Glutamatergic neuron (in vitro differentiated cells): ENCODE measurements around the gene ZNF8. TPM values are rescaled to one million over a fixed set of nuclear protein-coding genes. Genes with fewer than 3 reads are reported as not detected.

ENCODE experiments used
- DNase-seq: peaks from one replicate; pipeline ENCODE4 v3.0.0; 2022
- H3K27ac Mint-ChIP-seq: one replicate; pipeline ENCODE4 v1.8.0; 2020; ENCODE audit warnings: mild to moderate bottlenecking, mixed read lengths, inconsistent platforms; ENCODE audit not compliant: unreplicated experiment
- H3K27me3 Mint-ChIP-seq: one replicate; pipeline ENCODE4 v1.8.0; 2020; ENCODE audit warnings: mild to moderate bottlenecking, moderate library complexity, mixed read lengths, inconsistent platforms; ENCODE audit not compliant: unreplicated experiment
- H3K36me3 Mint-ChIP-seq: one replicate; pipeline ENCODE4 v1.8.0; 2020; ENCODE audit warnings: mild to moderate bottlenecking, mixed read lengths, inconsistent platforms; ENCODE audit not compliant: unreplicated experiment
- H3K4me1 Mint-ChIP-seq: one replicate; pipeline ENCODE4 v1.8.0; 2020; ENCODE audit warnings: mild to moderate bottlenecking, low read depth, mixed read lengths, inconsistent platforms; ENCODE audit not compliant: unreplicated experiment
- H3K4me3 Mint-ChIP-seq: one replicate; pipeline ENCODE4 v1.8.0; 2020; ENCODE audit warnings: mild to moderate bottlenecking, mixed read lengths, inconsistent platforms; ENCODE audit not compliant: unreplicated experiment
- H3K9me3 Mint-ChIP-seq: one replicate; pipeline ENCODE4 v1.8.0; 2020; ENCODE audit warnings: mild to moderate bottlenecking, moderate library complexity, mixed read lengths, inconsistent platforms; ENCODE audit not compliant: unreplicated experiment
- total RNA-seq: library from RNA; stranded (reverse); fragmentation: NEBNext Ultra II Directional; extraction: Animal tissue kit (Norgen Biotek cat#: 25700); gene quantifications from one replicate; pipeline ENCODE4 v1.2.1, GENCODE V29; 2021; ENCODE audit not compliant: unreplicated experiment
- TF ChIP-seq, protein P1 (sequence below): fragments of 200-600 bp; sonication (generic); IDR thresholded peaks from one replicate; pipeline ENCODE4 v1.5.0; 2021; ENCODE audit not compliant: partially characterized antibody, unreplicated experiment

Gene ZNF8
- total RNA-seq, 1 donor from 2014 or later: 24.8 TPM

GRCh38 chr19:58277748-58278540 lies 811 bp upstream of the ZNF8 start:
- peaks cover 15% of the 10 kb centered on the region for H3K36me3 Mint-ChIP-seq
- H3K9me3 Mint-ChIP-seq: peaks cover 31% of the 10 kb centered on the region
- peak overlapping the region; percentile 98 for H3K4me3 Mint-ChIP-seq
- peaks cover 20% of the 10 kb centered on the region for H3K4me1 Mint-ChIP-seq
- H3K27me3 Mint-ChIP-seq: peaks cover 22% of the 10 kb centered on the region
- DNase-seq: no peak
- peak overlapping the region; percentile 91 for H3K27ac Mint-ChIP-seq
- TF ChIP-seq, protein P1, sequence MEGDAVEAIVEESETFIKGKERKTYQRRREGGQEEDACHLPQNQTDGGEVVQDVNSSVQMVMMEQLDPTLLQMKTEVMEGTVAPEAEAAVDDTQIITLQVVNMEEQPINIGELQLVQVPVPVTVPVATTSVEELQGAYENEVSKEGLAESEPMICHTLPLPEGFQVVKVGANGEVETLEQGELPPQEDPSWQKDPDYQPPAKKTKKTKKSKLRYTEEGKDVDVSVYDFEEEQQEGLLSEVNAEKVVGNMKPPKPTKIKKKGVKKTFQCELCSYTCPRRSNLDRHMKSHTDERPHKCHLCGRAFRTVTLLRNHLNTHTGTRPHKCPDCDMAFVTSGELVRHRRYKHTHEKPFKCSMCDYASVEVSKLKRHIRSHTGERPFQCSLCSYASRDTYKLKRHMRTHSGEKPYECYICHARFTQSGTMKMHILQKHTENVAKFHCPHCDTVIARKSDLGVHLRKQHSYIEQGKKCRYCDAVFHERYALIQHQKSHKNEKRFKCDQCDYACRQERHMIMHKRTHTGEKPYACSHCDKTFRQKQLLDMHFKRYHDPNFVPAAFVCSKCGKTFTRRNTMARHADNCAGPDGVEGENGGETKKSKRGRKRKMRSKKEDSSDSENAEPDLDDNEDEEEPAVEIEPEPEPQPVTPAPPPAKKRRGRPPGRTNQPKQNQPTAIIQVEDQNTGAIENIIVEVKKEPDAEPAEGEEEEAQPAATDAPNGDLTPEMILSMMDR: no peak

DNA sequence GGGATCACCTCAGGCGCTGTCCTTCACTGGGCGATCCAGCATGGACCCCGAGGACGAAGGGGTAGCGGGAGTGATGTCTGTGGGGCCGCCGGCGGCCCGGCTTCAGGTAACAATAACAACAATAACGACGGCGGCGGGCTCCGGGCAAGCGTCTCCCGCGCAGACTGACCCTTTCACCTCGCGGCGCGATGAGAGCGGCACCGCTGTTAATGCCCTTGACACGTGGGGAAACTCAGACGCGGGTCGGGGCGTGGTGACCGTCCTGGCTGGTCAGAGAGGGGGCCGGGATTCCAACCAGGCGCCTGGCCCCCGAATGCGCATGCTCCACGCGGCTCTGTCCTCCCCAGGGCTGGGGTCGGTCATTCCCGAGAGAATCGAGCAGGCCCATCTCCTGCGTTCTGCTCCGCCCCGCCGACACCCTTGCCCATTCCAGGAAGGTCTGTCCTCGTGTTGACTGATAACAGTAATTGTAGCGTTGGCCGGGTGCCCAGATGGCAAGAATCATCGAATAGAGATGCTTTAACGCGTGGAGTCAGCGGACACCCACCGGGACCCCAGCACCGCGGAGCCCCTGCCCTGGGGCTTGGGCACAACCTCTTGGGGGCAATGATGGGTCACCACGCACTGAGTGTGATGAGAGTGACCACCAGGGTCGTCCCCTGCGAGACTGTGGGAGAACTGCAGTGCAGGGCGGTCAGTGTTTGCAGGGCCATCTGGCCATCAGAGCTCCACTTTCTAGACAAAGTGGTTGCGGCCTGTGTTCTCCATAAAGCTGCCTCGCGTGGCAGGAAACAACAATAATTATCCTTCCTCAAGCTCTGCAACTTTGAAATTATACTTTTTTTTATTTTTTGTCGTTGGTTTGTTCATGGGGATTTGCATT lies 528 bp downstream of the ZNF8 start:
- Mint-ChIP-seq H3K27ac (peak overlapping the region; percentile 91), H3K36me3 (peaks cover 13% of the 10 kb centered on the region), H3K9me3 (peaks cover 33% of the 10 kb centered on the region), H3K4me1 (peaks cover 20% of the 10 kb centered on the region), H3K4me3 (peak overlapping the region; percentile 98), H3K27me3 (peaks cover 22% of the 10 kb centered on the region)
- TF ChIP-seq, protein P1: no peak
- DNase-seq: peak; percentile 94

- Mint-ChIP-seq H3K36me3 (peaks cover 6% of the 10 kb centered on the region), H3K27me3 (peaks cover 22% of the 10 kb centered on the region), H3K27ac (peak overlapping the region; percentile 91), H3K4me1 (peaks cover 20% of the 10 kb centered on the region), H3K4me3 (peak overlapping the region; percentile 98), H3K9me3 (peaks cover 33% of the 10 kb centered on the region)
- TF ChIP-seq, protein P1: no peak
- DNase-seq: no peak
Observed at GRCh38 chr19:58279925-58280316, 1.2 kb downstream of the ZNF8 start.

GRCh38 chr19:58284199-58284598 lies 5.4 kb downstream of the ZNF8 start:
- DNase-seq: no peak
- H3K4me1 Mint-ChIP-seq: peaks cover 16% of the 10 kb centered on the region
- H3K27me3 Mint-ChIP-seq: peaks cover 11% of the 10 kb centered on the region
- H3K36me3 Mint-ChIP-seq: peaks cover 5% of the 10 kb centered on the region
- H3K9me3 Mint-ChIP-seq: peaks cover 15% of the 10 kb centered on the region
- no peak overlapping the region for H3K27ac Mint-ChIP-seq
- no peak overlapping the region for H3K4me3 Mint-ChIP-seq
- TF ChIP-seq, protein P1: no peak
